Naive thymus-derived CD4-positive, alpha-beta T cell (primary cell): Measurements from ENCODE around the gene AMT. TPM values are rescaled to one million over a fixed set of nuclear protein-coding genes. Genes with fewer than 3 reads are reported as not detected.

Experiments
- ATAC-seq: fragments of 150-1000 bp; cut with Tn5 transposase; 2 replicates; pipeline ENCODE4 v1.10.0; 2021; ENCODE audit warnings: mild to moderate bottlenecking, moderate library complexity
- CTCF ChIA-PET: fragments of 350-600 bp; sonication (Branson Sonifier 250); formaldehyde crosslinking; loops from one replicate; lab custom pipeline; 2021; ENCODE audit warnings: antibody characterized with exemption; lab: Charles Lee
- POLR2A ChIA-PET: fragments of 350-600 bp; sonication (Branson Sonifier 250); formaldehyde crosslinking; loops from one replicate; lab custom pipeline; 2021; ENCODE audit warnings: antibody characterized with exemption, inconsistent platforms; lab: Charles Lee
- DNase-seq, 9 donors: peaks; one replicate each; pipeline versions ENCODE4 v3.0.0 to v3.0.0-alpha.2; 2020 to 2022; ENCODE audit warnings: mixed read lengths in 1 of 9
- H3K27ac ChIP-seq: one replicate; pipeline ENCODE4 v1.7.0; 2013; ENCODE audit warnings: mild to moderate bottlenecking, low read depth, low read length, moderate library complexity
- H3K27me3 ChIP-seq, 2 donors: one replicate each; pipeline ENCODE4 v1.7.0; 2013; ENCODE audit warnings: low read length in 2 of 2, mild to moderate bottlenecking in 2 of 2, moderate library complexity in 2 of 2; ENCODE audit not compliant: control insufficient read depth in 2 of 2, insufficient read depth in 2 of 2
- H3K36me3 ChIP-seq, 3 experiments: 1 replicate in 2 of 3; 2 replicates in 1 of 3; pipeline ENCODE4 v1.7.0; 2013; ENCODE audit warnings: low read length in 3 of 3, mild to moderate bottlenecking in 3 of 3, moderate library complexity in 1 of 3; ENCODE audit not compliant: insufficient read depth in 3 of 3, control insufficient read depth in 2 of 3
- H3K4me1 ChIP-seq, 2 donors: one replicate each; pipeline ENCODE4 v1.7.0; 2013; ENCODE audit warnings: low read length in 2 of 2, mild to moderate bottlenecking in 2 of 2, moderate library complexity in 1 of 2; ENCODE audit not compliant: control insufficient read depth in 2 of 2, insufficient read depth in 2 of 2
- H3K4me3 ChIP-seq: 2 replicates; pipeline ENCODE4 v1.7.0; 2013; ENCODE audit warnings: mild to moderate bottlenecking, low read length
- H3K9me3 ChIP-seq, 3 experiments: 1 replicate in 2 of 3; 2 replicates in 1 of 3; pipeline ENCODE4 v1.7.0; 2013; ENCODE audit warnings: low read length in 3 of 3; ENCODE audit not compliant: control insufficient read depth in 2 of 3
- H3K27ac Mint-ChIP-seq, 9 donors: one replicate each; pipeline ENCODE4 v1.8.0; 2020 to 2022; ENCODE audit warnings: mixed read lengths in 9 of 9, mild to moderate bottlenecking in 8 of 9, moderate library complexity in 5 of 9, inconsistent platforms in 2 of 9
- H3K27me3 Mint-ChIP-seq, 5 donors: one replicate each; pipeline ENCODE4 v1.8.0; 2021 to 2022; ENCODE audit warnings: mixed read lengths in 5 of 5, mild to moderate bottlenecking in 1 of 5
- H3K36me3 Mint-ChIP-seq, 5 donors: one replicate each; pipeline ENCODE4 v1.8.0; 2020 to 2022; ENCODE audit warnings: mixed read lengths in 5 of 5, mild to moderate bottlenecking in 3 of 5, inconsistent platforms in 1 of 5
- H3K4me1 Mint-ChIP-seq, 7 donors: one replicate each; pipeline ENCODE4 v1.8.0; 2020 to 2022; ENCODE audit warnings: mixed read lengths in 7 of 7, mild to moderate bottlenecking in 3 of 7, inconsistent platforms in 1 of 7
- H3K4me3 Mint-ChIP-seq, 10 donors: one replicate each; pipeline ENCODE4 v1.8.0; 2020 to 2022; ENCODE audit warnings: mild to moderate bottlenecking in 10 of 10, mixed read lengths in 10 of 10, moderate library complexity in 6 of 10, inconsistent platforms in 2 of 10
- H3K9me3 Mint-ChIP-seq, 11 donors: one replicate each; pipeline ENCODE4 v1.8.0; 2020 to 2022; ENCODE audit warnings: mixed read lengths in 11 of 11, mild to moderate bottlenecking in 4 of 11, inconsistent platforms in 1 of 11, moderate library complexity in 1 of 11
- intact Hi-C, 2 donors: fragments of 100-400 bp; cut with micrococcal nuclease; formaldehyde crosslinking; loops; one replicate each; pipeline ENCODE4 v1.15.1; 2023
- polyA plus RNA-seq, 2 donors: library from polyadenylated mRNA; unstranded; fragments of 300-500 nt; fragmentation: Illumina TruSeq; gene quantifications; one replicate each; pipeline ENCODE4 v1.2.3, GENCODE V29; 2021
- total RNA-seq, 6 experiments: library from RNA in 5 of 6; stranded (reverse) in 5 of 6; gene quantifications; 1 replicate in 5 of 6; 2 replicates in 1 of 6; pipeline ENCODE4 v1.2.3 and lab custom pipeline; 2021 to 2026

AMT gene
- total and polyA plus RNA-seq, 7 experiments from 2014 or later, result 1.7 to 13.9 (median 8.4) TPM

GRCh38 chr3:49383387-49383786 lies 38.9 kb downstream of the AMT start:
- ChIA-PET POLR2A (no interaction called here), CTCF (no interaction called here)
- peak overlapping the region in 3 of 10 donors; percentile 4 to 48 (median 8) for H3K4me3 Mint-ChIP-seq
- DNase-seq (no peak), ATAC-seq (no peak)
- Histone ChIP-seq H3K4me3 (no peak overlapping the region), H3K4me1 (peaks cover 19 to 22% of the 10 kb centered on the region in 2 donors), H3K36me3 (no peaks in the 10 kb centered on the region), H3K27me3 (no peaks in the 10 kb centered on the region), H3K27ac (no peak overlapping the region), H3K9me3 (no peaks in the 10 kb centered on the region)
- no peaks in the 10 kb centered on the region for H3K9me3 Mint-ChIP-seq
- peaks cover 0 to 10% (median 5%) of the 10 kb centered on the region in 5 donors for H3K36me3 Mint-ChIP-seq
- intact Hi-C loops, result no loop called here
- H3K27me3 Mint-ChIP-seq, result no peaks in the 10 kb centered on the region
- H3K4me1 Mint-ChIP-seq, result peaks cover 31 to 86% (median 61%) of the 10 kb centered on the region in 7 donors
- peak overlapping the region in 6 of 9 donors; percentile 31 to 86 (median 52) for H3K27ac Mint-ChIP-seq

- CTCF ChIA-PET, result no interaction called here
- H3K36me3 Mint-ChIP-seq, result peaks cover 0 to 22% (median 10%) of the 10 kb centered on the region in 5 donors
- no peak for ATAC-seq
- Histone ChIP-seq H3K27ac (no peak overlapping the region), H3K9me3 (no peaks in the 10 kb centered on the region), H3K27me3 (no peaks in the 10 kb centered on the region), H3K36me3 (peaks cover 3 to 26% (median 11%) of the 10 kb centered on the region in 3 experiments), H3K4me3 (no peak overlapping the region), H3K4me1 (peaks cover 6 to 11% of the 10 kb centered on the region in 2 donors)
- no peaks in the 10 kb centered on the region for H3K27me3 Mint-ChIP-seq
- intact Hi-C loops, result no loop called here
- POLR2A ChIA-PET, result no interaction called here
- H3K4me3 Mint-ChIP-seq, result peak overlapping the region in 3 of 10 donors; percentile 13 to 40 (median 36)
- no peak for DNase-seq
- no peaks in the 10 kb centered on the region for H3K9me3 Mint-ChIP-seq
- H3K4me1 Mint-ChIP-seq, result peaks cover 22 to 65% (median 43%) of the 10 kb centered on the region in 7 donors
- H3K27ac Mint-ChIP-seq, result peak overlapping the region in 7 of 9 donors; percentile 25 to 76 (median 56)
These were observed 43.9 kb downstream of the AMT start for GRCh38 chr3:49378249-49378895.

DNA sequence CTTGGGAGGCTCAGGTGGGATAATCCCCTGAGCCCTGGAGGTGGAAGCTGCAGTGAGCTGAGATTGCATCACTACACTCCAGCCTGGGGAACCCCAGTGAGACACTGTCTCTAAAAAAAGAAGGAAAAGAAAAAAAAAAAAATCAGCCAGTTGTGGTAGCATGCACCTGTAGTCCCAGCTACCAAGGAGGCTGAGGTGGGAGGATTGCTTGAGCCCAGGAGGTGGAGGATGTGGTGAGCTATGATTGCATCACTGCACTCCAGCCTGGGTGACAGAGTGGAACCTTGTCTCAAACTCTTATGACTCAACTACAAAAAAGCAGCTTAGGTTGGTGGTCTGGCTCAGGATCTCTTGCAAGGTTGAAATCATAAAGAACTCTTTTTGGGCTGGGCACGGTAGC lies 44.8 kb downstream of the AMT start:
- Histone ChIP-seq H3K27me3 (no peaks in the 10 kb centered on the region), H3K36me3 (peaks cover 3 to 35% (median 18%) of the 10 kb centered on the region in 3 experiments), H3K4me3 (no peak overlapping the region), H3K9me3 (no peaks in the 10 kb centered on the region), H3K4me1 (peaks cover 6 to 11% of the 10 kb centered on the region in 2 donors), H3K27ac (no peak overlapping the region)
- POLR2A ChIA-PET, result interaction anchor here (0.6 kb wide), 1 partner anchor 1014 kb away, joined by 3 read pairs; no protein-coding TSS in a partner anchor
- no peaks in the 10 kb centered on the region for H3K9me3 Mint-ChIP-seq
- ATAC-seq (peak; percentile 59), DNase-seq (peak in 2 of 9 donors; percentile 34 to 48)
- intact Hi-C loops, result no loop called here
- H3K4me3 Mint-ChIP-seq, result peak overlapping the region in 2 of 10 donors; percentile 4 to 21
- H3K27ac Mint-ChIP-seq, result peak overlapping the region in 8 of 9 donors; percentile 24 to 83 (median 44)
- peaks cover 21 to 63% (median 48%) of the 10 kb centered on the region in 7 donors for H3K4me1 Mint-ChIP-seq
- peaks cover 0 to 26% (median 15%) of the 10 kb centered on the region in 5 donors for H3K36me3 Mint-ChIP-seq
- no peaks in the 10 kb centered on the region for H3K27me3 Mint-ChIP-seq
- CTCF ChIA-PET, result no interaction called here

- Mint-ChIP-seq H3K9me3 (no peaks in the 10 kb centered on the region), H3K4me1 (peaks cover 3 to 41% (median 23%) of the 10 kb centered on the region in 7 donors), H3K4me3 (no peak overlapping the region), H3K27me3 (no peaks in the 10 kb centered on the region), H3K27ac (peak overlapping the region in 2 of 9 donors; percentile 58 to 86), H3K36me3 (peaks cover 0 to 43% (median 22%) of the 10 kb centered on the region in 5 donors)
- CTCF ChIA-PET, result no interaction called here
- no peaks in the 10 kb centered on the region for H3K4me1 ChIP-seq
- H3K27ac ChIP-seq, result no peak overlapping the region
- no peaks in the 10 kb centered on the region for H3K27me3 ChIP-seq
- intact Hi-C loops, result no loop called here
- no peak overlapping the region for H3K4me3 ChIP-seq
- H3K9me3 ChIP-seq, result no peaks in the 10 kb centered on the region
- peaks cover 3 to 74% (median 21%) of the 10 kb centered on the region in 3 experiments for H3K36me3 ChIP-seq
- ATAC-seq, result no peak
- POLR2A ChIA-PET, result no interaction called here
- DNase-seq, result no peak
These were observed 50.3 kb downstream of the AMT start for GRCh38 chr3:49371946-49372345.

DNA sequence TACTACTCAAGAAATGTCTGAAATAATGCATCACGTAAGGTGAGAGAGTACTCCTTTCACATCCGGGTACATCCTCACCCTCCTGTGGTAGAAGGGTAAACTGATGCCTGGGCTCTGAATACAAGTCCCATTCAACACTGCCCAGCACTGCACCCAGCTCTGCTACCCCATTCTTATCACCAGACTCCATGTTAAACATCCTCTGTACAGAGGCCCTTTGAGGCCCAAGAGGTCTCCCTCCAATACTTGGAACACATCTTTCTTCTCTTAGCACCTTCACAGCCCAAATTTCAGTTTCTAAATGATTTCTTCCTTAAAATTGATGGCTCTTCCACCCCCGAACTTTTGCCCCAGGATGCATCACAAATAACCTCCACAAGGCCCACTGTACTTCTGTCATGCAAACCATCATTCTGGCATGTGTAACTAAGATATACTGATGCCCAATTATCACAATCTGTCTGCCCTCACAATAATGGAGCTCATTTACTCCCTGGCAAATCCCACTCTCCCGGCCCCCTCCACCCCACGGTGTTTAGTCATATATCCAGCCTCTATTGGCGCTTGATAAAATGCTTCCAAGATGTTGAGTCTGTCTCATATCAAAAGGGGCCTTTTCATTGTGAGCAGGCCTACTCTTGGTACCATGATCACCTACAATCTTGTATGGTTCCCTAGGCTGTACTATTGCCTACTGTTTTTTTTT lies 51.5 kb downstream of the AMT start:
- H3K27ac Mint-ChIP-seq, result peak overlapping the region in 8 of 9 donors; percentile 2 to 67 (median 57)
- ATAC-seq (no peak), DNase-seq (no peak)
- CTCF ChIA-PET, result no interaction called here
- H3K4me1 Mint-ChIP-seq, result peaks cover 0 to 33% (median 21%) of the 10 kb centered on the region in 7 donors
- Histone ChIP-seq H3K4me3 (no peak overlapping the region), H3K27me3 (no peaks in the 10 kb centered on the region), H3K9me3 (no peaks in the 10 kb centered on the region), H3K27ac (no peak overlapping the region), H3K36me3 (peaks cover 3 to 83% (median 21%) of the 10 kb centered on the region in 3 experiments), H3K4me1 (no peaks in the 10 kb centered on the region)
- no peaks in the 10 kb centered on the region for H3K27me3 Mint-ChIP-seq
- POLR2A ChIA-PET, result interaction anchor here (0.7 kb wide), 1 partner anchor 958 kb away, joined by 4 read pairs; no protein-coding TSS in a partner anchor
- no peak overlapping the region for H3K4me3 Mint-ChIP-seq
- intact Hi-C loops, result no loop called here
- H3K36me3 Mint-ChIP-seq, result peaks cover 0 to 52% (median 25%) of the 10 kb centered on the region in 5 donors
- H3K9me3 Mint-ChIP-seq, result no peaks in the 10 kb centered on the region
